COR-L47 (cell line): ENCODE data around the gene PTOV1.
A peak's percentile ranks its signal among the peaks of the same experiment; 100 is the strongest.

Experiments used
- DNase-seq: peaks from one replicate; lab custom pipeline; 2025; lab: John Stamatoyannopoulos, UW

PTOV1 gene

DNA sequence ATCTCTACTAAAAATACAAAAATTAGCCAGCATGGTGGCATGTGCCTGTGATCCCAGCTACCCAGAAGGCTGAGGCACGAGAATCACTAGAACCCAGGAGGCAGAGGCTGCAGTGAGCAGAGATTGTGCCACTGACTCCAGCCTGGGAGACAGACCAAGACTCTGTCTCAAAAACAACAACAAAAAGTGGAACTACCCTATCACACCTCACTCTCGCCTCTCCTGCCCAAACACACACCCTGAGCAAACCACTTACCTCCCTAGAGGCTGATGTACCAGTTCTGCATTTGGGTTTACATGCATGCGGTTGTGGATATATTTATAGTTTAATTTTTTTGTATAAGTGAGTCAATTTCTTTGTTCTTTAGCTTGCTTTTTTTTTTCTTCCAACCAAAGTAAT is 7.7 kb upstream of the PTOV1 start:
- DNase-seq: no peak

- no peak for DNase-seq
Measured at GRCh38 chr19:49844138-49845095, 6.5 kb upstream of the PTOV1 start.

DNA sequence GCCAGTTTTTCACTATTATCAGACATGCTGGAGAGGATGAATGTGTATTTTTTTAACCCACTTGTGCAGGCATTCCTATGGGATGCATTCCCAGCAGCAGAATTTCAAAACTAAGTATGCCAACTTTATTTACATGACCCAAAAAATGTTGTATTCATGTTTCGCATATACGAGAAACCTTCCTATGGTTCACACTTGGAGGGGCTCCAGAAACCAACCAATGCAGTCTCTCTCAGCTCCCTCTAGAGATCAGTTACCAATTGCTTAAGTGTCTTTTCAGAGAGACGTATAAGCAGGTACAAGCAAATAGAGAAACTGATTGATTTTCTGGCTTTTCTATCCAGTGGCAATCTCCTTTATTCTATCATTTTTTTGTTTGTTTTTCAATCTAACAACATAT is 5.5 kb upstream of the PTOV1 start:
- no peak for DNase-seq

GRCh38 chr19:49846408-49846807 is 4.6 kb upstream of the PTOV1 start:
- DNase-seq: no peak

GRCh38 chr19:49847731-49848696 is 2.9 kb upstream of the PTOV1 start:
- no peak for DNase-seq

- DNase-seq: no peak
Measured at GRCh38 chr19:49848938-49849337, 2.0 kb upstream of the PTOV1 start.

DNA sequence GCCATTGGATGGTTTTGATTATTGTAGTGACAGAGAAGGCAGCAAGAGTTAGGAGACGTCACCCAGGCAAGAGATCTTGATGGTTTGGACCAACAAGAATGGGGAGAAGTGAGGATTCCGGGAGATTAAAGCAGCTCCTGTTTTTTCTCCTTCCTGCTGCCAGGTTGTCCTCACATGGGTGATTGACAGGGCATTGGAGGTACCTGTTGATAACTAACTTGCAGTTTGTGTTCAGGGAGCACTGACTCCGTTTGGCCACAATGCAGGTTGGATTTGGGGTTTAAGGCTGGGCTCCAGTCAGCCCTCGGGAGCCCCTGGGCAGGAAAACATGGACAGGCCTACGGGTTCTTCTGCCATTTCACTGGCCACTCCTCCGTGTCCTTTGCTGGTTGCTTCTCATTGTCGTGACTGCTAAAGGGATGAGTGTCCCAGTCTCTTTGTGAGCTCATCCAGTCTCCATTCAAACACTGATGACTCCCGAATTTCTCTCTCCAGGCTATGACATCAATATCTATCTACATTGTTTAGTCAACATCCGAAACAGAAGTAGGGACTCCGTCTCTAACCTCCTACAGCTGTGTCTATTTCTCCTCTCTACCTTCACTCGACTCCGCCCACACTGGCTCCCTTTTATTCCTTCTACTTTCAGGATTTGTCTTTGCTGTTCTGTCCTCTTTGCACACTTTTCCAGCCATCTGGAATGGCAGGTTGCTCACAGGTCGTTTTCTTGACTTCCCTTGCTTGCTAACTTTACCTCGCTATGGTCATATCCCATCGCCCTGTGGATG is 1.3 kb upstream of the PTOV1 start:
- DNase-seq: no peak

DNA sequence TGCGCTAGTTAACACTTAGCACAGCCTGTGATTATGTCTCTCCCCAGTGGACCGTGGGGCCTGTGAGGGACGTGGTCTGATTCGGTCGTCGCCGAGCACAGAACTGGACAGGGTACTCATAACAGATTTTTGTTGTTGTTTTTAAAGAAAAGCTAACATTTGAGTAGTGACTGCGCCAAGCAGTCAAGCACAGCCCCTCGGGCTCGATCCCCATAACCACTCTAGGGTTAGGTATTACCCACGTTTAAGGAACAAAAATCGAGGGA is 805 bp upstream of the PTOV1 start:
- no peak for DNase-seq

DNA sequence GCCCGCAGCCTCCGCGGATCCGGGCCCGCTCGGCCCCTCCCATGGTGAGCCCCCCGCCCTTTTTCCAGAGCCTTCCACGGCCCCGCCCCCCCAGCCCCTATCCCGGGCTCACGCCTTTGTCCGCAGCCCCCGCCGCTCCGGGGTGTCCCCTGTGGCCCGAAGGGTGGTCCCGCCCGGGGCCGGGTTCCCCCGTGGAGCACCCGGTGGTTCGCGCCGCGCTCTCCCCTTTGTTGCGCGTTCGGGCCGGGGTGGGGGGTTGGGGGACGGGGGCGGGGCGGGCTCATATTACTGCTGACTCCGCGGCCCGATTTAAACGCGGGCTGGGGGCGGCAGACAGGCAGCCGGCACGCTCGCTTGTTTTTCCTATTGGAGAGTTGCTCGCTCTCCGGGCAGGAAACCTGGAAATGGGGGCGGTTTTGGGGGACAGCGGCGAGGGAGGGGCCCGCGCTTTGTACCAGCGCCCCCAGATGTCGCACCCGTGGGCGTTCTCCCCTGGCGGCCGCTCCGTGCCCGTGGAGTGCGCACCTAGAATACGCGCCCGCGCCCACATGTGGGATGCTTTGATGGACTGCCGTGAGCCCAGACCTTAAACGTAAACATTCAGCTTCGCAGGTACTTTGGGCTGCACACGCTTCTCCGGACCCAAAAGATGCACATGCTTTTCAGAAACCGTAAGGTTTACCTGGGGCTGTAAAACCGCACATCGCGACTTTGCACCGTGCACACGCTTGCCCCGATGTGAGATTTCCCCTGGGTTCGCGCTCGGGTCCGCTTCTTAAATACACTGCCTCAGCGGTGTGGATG is 699 bp downstream of the PTOV1 start:
- peak; percentile 32 for DNase-seq

DNA sequence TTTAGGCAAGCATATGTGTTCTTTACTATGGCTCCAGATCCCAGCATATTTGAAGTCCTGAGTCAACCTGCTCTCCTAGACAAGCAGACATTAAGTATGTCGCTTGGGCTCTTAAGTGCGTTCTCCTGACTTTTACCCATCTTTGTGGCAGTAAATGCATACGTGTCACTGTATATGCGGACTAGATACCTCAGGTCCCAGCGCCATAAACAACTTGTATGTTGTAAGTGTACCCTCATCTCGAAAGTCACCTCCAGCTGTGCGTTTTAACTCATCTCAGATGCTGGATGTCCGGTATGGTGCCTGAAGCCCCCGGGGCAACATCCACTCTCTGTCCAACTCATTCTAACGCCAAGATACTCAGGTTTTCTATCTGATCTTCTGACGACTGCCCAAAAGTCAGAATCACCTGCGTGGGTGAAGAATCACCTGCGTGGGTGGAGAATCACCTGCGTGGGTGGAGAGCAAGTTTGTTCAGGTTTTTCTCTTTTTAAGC is 1.7 kb downstream of the PTOV1 start:
- DNase-seq: no peak

DNA sequence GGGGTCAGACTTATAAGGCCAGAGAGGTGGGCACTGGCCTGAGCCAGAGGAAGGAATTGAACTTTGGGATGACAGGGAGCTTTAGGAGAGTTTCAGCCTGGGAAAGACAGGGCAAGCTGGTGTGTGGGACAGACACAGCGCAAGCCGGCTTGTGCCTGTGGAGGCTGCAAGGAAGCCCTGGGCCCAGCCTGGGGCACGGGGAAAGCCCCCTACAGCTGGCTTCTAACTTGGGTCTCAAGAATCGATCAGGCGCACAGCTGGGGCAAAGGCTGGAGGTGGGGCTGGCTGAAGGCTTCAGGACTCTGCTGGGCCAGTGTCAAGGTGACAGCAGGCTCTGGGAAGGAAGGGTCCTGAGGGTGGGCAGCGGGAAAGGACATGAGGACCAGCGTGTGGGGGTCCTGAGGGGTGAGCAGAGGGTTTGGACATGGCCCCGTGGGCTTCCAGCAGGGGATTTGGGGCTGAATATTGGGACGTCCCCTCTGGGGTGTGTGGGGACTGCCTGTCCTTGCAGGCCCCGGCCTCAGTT is 3.0 kb downstream of the PTOV1 start:
- no peak for DNase-seq

DNA sequence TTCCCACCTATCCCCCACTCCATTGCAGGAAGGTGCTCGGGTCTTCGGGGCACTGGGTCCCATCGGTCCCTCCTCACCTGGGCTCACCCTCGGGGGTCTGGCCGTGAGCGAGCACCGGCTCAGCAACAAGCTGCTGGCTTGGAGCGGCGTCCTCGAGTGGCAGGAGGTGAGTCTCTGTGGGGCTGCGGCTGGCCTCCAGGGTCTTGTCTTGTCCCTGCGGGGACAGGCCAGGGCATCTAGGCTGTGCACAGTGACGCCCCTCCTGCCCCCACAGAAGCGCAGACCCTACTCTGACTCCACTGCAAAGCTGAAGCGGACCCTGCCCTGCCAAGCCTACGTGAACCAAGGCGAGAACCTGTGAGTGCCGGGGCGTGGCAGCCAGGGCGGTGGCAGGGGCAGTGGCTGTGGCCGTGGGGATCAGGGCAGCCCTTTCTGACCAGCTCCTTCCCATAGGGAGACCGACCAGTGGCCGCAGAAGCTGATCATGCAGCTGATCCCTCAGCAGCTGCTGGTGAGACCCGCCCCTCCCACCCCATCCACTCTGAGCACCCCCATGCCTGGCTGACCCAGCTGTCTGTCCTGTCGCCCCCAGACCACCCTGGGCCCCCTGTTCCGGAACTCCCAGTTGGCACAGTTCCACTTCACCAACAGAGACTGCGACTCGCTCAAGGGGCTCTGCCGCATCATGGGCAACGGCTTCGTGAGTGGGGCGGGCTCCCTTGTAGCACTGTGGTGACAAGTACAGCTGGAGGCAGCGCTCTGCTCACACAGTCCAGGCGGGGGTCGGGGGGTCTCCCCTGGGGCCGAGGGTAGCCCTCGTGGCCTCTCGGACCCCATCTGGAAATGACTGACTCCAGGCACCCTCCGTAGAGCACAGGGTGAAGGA is 3.7 kb downstream of the PTOV1 start:
- DNase-seq: no peak

- no peak for DNase-seq
Measured at GRCh38 chr19:49855277-49855675, 4.3 kb downstream of the PTOV1 start.

- no peak for DNase-seq
Measured at GRCh38 chr19:49855676-49856573, 5.0 kb downstream of the PTOV1 start.

GRCh38 chr19:49856574-49857021 is 5.6 kb downstream of the PTOV1 start:
- no peak for DNase-seq

- no peak for DNase-seq
Measured at GRCh38 chr19:49857061-49857837, 6.3 kb downstream of the PTOV1 start.

GRCh38 chr19:49857838-49858087 is 6.8 kb downstream of the PTOV1 start:
- no peak for DNase-seq
